Hepatic stellate cell (primary cell): ENCODE measurements around the gene MOAP1.
A peak's percentile ranks its signal among the peaks of the same experiment; 100 is the strongest.
"Not testable (repeated sequence)": the region's sequence is repeated elsewhere in the genome, so short reads cannot be mapped to it uniquely, and the experiment has no call there.

Source experiments
- DNase-seq: peaks from one replicate; pipeline ENCODE4 v3.0.0; 2011; ENCODE audit warnings: low spot score

MOAP1 gene

GRCh38 chr14:93184391-93185348, at the start of gene MOAP1, which contains the start of gene LYSET:
MOAP1 (minus strand) TSS chr14:93184897; CDS start chr14:93184242, 655 bp downstream.
LYSET (plus strand) TSS chr14:93185317; CDS start chr14:93185406, 89 bp downstream.
- DNase-seq, result peak; percentile 86

GRCh38 chr14:93233078-93233477, 48.4 kb upstream of the MOAP1 start:
- DNase-seq, result not testable (repeated sequence)

GRCh38 chr14:93232159-93232558, 47.5 kb upstream of the MOAP1 start:
- no peak for DNase-seq

- peak; percentile 71 for DNase-seq
These were observed 46.7 kb upstream of the MOAP1 start for GRCh38 chr14:93231129-93231979.

GRCh38 chr14:93230539-93230938, 45.8 kb upstream of the MOAP1 start:
- no peak for DNase-seq

GRCh38 chr14:93228550-93228949, 43.9 kb upstream of the MOAP1 start:
- no peak for DNase-seq

GRCh38 chr14:93223565-93223964, 38.9 kb upstream of the MOAP1 start:
- DNase-seq, result no peak

- DNase-seq, result no peak
These were observed 35.8 kb upstream of the MOAP1 start for GRCh38 chr14:93220509-93220908.

GRCh38 chr14:93219103-93219726, 34.5 kb upstream of the MOAP1 start:
- DNase-seq, result no peak

GRCh38 chr14:93214598-93214997, 29.9 kb upstream of the MOAP1 start:
- DNase-seq, result no peak

- no peak for DNase-seq
These were observed 27.7 kb upstream of the MOAP1 start for GRCh38 chr14:93212432-93212831.

GRCh38 chr14:93207468-93208308, 23.0 kb upstream of the MOAP1 start:
- DNase-seq, result peak; percentile 68

GRCh38 chr14:93206793-93207467, 22.2 kb upstream of the MOAP1 start, which contains the start of the genes GON7 and UBR7:
GON7 (minus strand) TSS chr14:93207065; CDS start chr14:93207037, 28 bp downstream.
UBR7 (plus strand) TSS chr14:93207256; CDS start chr14:93207292, 36 bp downstream.
- DNase-seq, result peak; percentile 94

GRCh38 chr14:93201155-93201704, 16.5 kb upstream of the MOAP1 start:
- no peak for DNase-seq

- no peak for DNase-seq
These were observed 15.9 kb upstream of the MOAP1 start for GRCh38 chr14:93200553-93200952.

- DNase-seq, result no peak
These were observed 14.3 kb upstream of the MOAP1 start for GRCh38 chr14:93199031-93199430.

- DNase-seq, result no peak
These were observed 10.8 kb upstream of the MOAP1 start for GRCh38 chr14:93195316-93195999.

GRCh38 chr14:93186956-93187355, 2.3 kb upstream of the MOAP1 start:
- no peak for DNase-seq

- DNase-seq, result no peak
These were observed 1.8 kb upstream of the MOAP1 start for GRCh38 chr14:93186466-93186865.

- no peak for DNase-seq
These were observed 638 bp upstream of the MOAP1 start for GRCh38 chr14:93185349-93185720.
